Lung (tissue), 12 donors: ENCODE data around the gene POM121L2. TPM values are rescaled to one million over a fixed set of nuclear protein-coding genes. Genes with fewer than 3 reads are reported as not detected.
A peak's percentile ranks its signal among the peaks of the same experiment; 100 is the strongest.

ENCODE experiments used
- ATAC-seq: fragments of 200-7000 bp; cut with Tn5 transposase; one replicate; pipeline ENCODE4 v1.9.1; 2020; ENCODE audit warnings: moderate number of reproducible peaks; ENCODE audit not compliant: insufficient read depth, low FRiP score
- DNase-seq, 3 donors: peaks; one replicate each; pipeline ENCODE4 v3.0.0-alpha.2; 2013 to 2017
- H3K27ac ChIP-seq, 2 donors: one replicate each; pipeline ENCODE4 v1.5.1; 2013; ENCODE audit warnings: mild to moderate bottlenecking in 2 of 2, moderate library complexity in 2 of 2, control low read depth in 1 of 2, inconsistent platforms in 1 of 2, low read depth in 1 of 2, low read length in 1 of 2
- H3K27me3 ChIP-seq, 3 donors: one replicate each; pipeline ENCODE4 v1.5.1; 2013; ENCODE audit warnings: low read length in 2 of 3; ENCODE audit not compliant: control insufficient read depth in 3 of 3, insufficient read depth in 3 of 3
- H3K36me3 ChIP-seq, 4 donors: one replicate each; pipeline ENCODE4 v1.5.1; 2013; ENCODE audit warnings: low read length in 4 of 4, mild to moderate bottlenecking in 1 of 4, moderate library complexity in 1 of 4; ENCODE audit not compliant: control insufficient read depth in 4 of 4, insufficient read depth in 4 of 4
- H3K4me1 ChIP-seq, 5 donors: one replicate each; pipeline ENCODE4 v1.5.1; 2013; ENCODE audit warnings: low read length in 5 of 5, mild to moderate bottlenecking in 2 of 5, moderate library complexity in 1 of 5; ENCODE audit not compliant: control insufficient read depth in 5 of 5, insufficient read depth in 5 of 5
- H3K4me3 ChIP-seq: one replicate; pipeline ENCODE4 v1.5.1; 2013; ENCODE audit warnings: mild to moderate bottlenecking, control low read depth, moderate library complexity
- H3K9ac ChIP-seq, 2 donors: one replicate each; pipeline ENCODE4 v1.5.1; 2013; ENCODE audit warnings: low read length in 2 of 2, control low read depth in 1 of 2; ENCODE audit not compliant: insufficient read depth in 1 of 2
- H3K9me3 ChIP-seq, 4 donors: one replicate each; pipeline ENCODE4 v1.5.1; 2013; ENCODE audit warnings: low read length in 3 of 4, mild to moderate bottlenecking in 1 of 4, moderate library complexity in 1 of 4; ENCODE audit not compliant: control insufficient read depth in 4 of 4, insufficient read depth in 3 of 4
- CTCF ChIP-seq: IDR thresholded peaks from 2 replicates; pipeline ENCODE4 v1.5.1; 2012; ENCODE audit warnings: mild to moderate bottlenecking; ENCODE audit errors: control extremely low read depth, extremely low read depth
- WGBS, 2 donors: extraction: QIAGEN DNeasy Blood & Tissue Kit; methylation state at CpG; one replicate each; pipeline ENCODE4 v1.1.7; 2013; 5-methylcytosine and 5-hydroxymethylcytosine counted together
- polyA plus RNA-seq, 2 donors: library from polyadenylated mRNA; stranded (reverse); fragments of 200-250 nt; gene quantifications; one replicate each; pipeline ENCODE4 v1.2.1, GENCODE V29; 2013
- total RNA-seq, 2 donors: library from RNA; depleted of rRNA in 1 of 2; stranded (reverse); fragments of >200 nt in 1 of 2; gene quantifications; one replicate each; pipeline ENCODE4 v1.2.1, GENCODE V29; 2014 to 2021
- donor health status: control.
- donor health status: control.
- donor health status: Bipolar disorder and iron deficiency.
- donor health status: healthy.
- donor health status: DM: yes; HTN: yes; CAD: no.

The POM121L2 gene
- total and polyA plus RNA-seq, 4 donors: not detected

- H3K9ac ChIP-seq: no peak overlapping the region
These were observed 21.8 kb downstream of the POM121L2 start for GRCh38 chr6:27290065-27290849.

GRCh38 chr6:27288136-27289044, 23.7 kb downstream of the POM121L2 start:
- no peak overlapping the region for H3K4me3 ChIP-seq
- no peaks in the 10 kb centered on the region for H3K4me1 ChIP-seq
- no peak overlapping the region for H3K27ac ChIP-seq
- DNase-seq (no peak), ATAC-seq (no peak)
- no peaks in the 10 kb centered on the region for H3K36me3 ChIP-seq
- H3K9me3 ChIP-seq: peaks cover 0 to 22% (median 4%) of the 10 kb centered on the region in 4 donors
- TF ChIP-seq CTCF: no peak
- peaks cover 13 to 98% (median 94%) of the 10 kb centered on the region in 3 donors for H3K27me3 ChIP-seq
- 4 to 5% methylated on average over 33 of the region's 33 CpGs for WGBS, 2 donors
- H3K9ac ChIP-seq: no peak overlapping the region

More at GRCh38 chr6:27290065-27290849, 21.8 kb downstream of the POM121L2 start:
- Histone ChIP-seq H3K9me3 (peaks cover 0 to 17% (median 3%) of the 10 kb centered on the region in 4 donors), H3K4me3 (no peak overlapping the region), H3K27me3 (peaks cover 25 to 98% (median 93%) of the 10 kb centered on the region in 3 donors), H3K27ac (no peak overlapping the region), H3K36me3 (no peaks in the 10 kb centered on the region), H3K4me1 (no peaks in the 10 kb centered on the region)
- DNase-seq (peak in 1 of 3 donors; percentile 13), ATAC-seq (no peak)
- 5 to 10% methylated on average over 25 of the region's 25 CpGs for WGBS, 2 donors
- TF ChIP-seq CTCF: no peak

GRCh38 chr6:27287751-27288135, 24.3 kb downstream of the POM121L2 start:
- TF ChIP-seq CTCF: no peak
- Histone ChIP-seq H3K27me3 (peaks cover 9 to 99% (median 94%) of the 10 kb centered on the region in 3 donors), H3K4me3 (no peak overlapping the region), H3K4me1 (no peaks in the 10 kb centered on the region), H3K36me3 (no peaks in the 10 kb centered on the region), H3K9me3 (peaks cover 0 to 27% (median 4%) of the 10 kb centered on the region in 4 donors), H3K9ac (no peak overlapping the region), H3K27ac (no peak overlapping the region)
- whole genome bisulfite sequencing, 2 donors: 5 to 9% methylated on average over 8 of the region's 8 CpGs
- ATAC-seq (no peak), DNase-seq (no peak)
